ENCODE results near the gene NR6A1.

GRCh38 chr9:124802426-124802825 is 31.3 kb upstream of the NR6A1 start:
- TF ChIP-seq, protein P1, sequence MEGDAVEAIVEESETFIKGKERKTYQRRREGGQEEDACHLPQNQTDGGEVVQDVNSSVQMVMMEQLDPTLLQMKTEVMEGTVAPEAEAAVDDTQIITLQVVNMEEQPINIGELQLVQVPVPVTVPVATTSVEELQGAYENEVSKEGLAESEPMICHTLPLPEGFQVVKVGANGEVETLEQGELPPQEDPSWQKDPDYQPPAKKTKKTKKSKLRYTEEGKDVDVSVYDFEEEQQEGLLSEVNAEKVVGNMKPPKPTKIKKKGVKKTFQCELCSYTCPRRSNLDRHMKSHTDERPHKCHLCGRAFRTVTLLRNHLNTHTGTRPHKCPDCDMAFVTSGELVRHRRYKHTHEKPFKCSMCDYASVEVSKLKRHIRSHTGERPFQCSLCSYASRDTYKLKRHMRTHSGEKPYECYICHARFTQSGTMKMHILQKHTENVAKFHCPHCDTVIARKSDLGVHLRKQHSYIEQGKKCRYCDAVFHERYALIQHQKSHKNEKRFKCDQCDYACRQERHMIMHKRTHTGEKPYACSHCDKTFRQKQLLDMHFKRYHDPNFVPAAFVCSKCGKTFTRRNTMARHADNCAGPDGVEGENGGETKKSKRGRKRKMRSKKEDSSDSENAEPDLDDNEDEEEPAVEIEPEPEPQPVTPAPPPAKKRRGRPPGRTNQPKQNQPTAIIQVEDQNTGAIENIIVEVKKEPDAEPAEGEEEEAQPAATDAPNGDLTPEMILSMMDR (IDR thresholded peaks at IDR 0.05) = no peak
- TF ChIP-seq POLR2AphosphoS5 (IDR thresholded peaks at IDR 0.05) (no peak), EP300 (IDR thresholded peaks at IDR 0.05) (no peak)
